ENCODE results near the gene CHKB.
A peak's percentile ranks its signal among the peaks of the same experiment; 100 is the strongest.

CHKB gene

GRCh38 chr22:50571264-50572175, 11.1 kb downstream of the CHKB start:
- peaks cover 9% of the 10 kb centered on the region for H3K36me3 ChIP-seq (ENCODE audit: control insufficient read depth, insufficient read depth, low read length)
- H3K27me3 ChIP-seq (ENCODE audit: control insufficient read depth, insufficient read depth, low read length): no peaks in the 10 kb centered on the region
- no peaks in the 10 kb centered on the region for H3K4me1 ChIP-seq (ENCODE audit: control insufficient read depth, insufficient read depth, low read length)
- no peak overlapping the region for H3K27ac ChIP-seq (ENCODE audit: low read depth, low read length)
- no peak overlapping the region for H3K9ac ChIP-seq (ENCODE audit: low read length)
- H3K4me3 ChIP-seq (ENCODE audit: low read length): no peak overlapping the region

GRCh38 chr22:50570861-50571260, 11.8 kb downstream of the CHKB start:
- H3K36me3 ChIP-seq (ENCODE audit: control insufficient read depth, insufficient read depth, low read length): peaks cover 9% of the 10 kb centered on the region
- H3K27me3 ChIP-seq (ENCODE audit: control insufficient read depth, insufficient read depth, low read length): no peaks in the 10 kb centered on the region
- H3K9ac ChIP-seq (ENCODE audit: low read length): no peak overlapping the region
- no peak overlapping the region for H3K4me3 ChIP-seq (ENCODE audit: low read length)
- H3K4me1 ChIP-seq (ENCODE audit: control insufficient read depth, insufficient read depth, low read length): no peaks in the 10 kb centered on the region
- H3K27ac ChIP-seq (ENCODE audit: low read depth, low read length): no peak overlapping the region

- Histone ChIP-seq H3K27me3 (ENCODE audit: control insufficient read depth, insufficient read depth, low read length) (no peaks in the 10 kb centered on the region), H3K36me3 (ENCODE audit: control insufficient read depth, insufficient read depth, low read length) (peaks cover 9% of the 10 kb centered on the region), H3K9ac (ENCODE audit: low read length) (no peak overlapping the region), H3K4me3 (ENCODE audit: low read length) (no peak overlapping the region), H3K27ac (ENCODE audit: low read depth, low read length) (no peak overlapping the region), H3K4me1 (ENCODE audit: control insufficient read depth, insufficient read depth, low read length) (no peaks in the 10 kb centered on the region)
Observed at GRCh38 chr22:50569896-50570535, 12.6 kb downstream of the CHKB start.

- no peak overlapping the region for H3K9ac ChIP-seq (ENCODE audit: low read length)
- H3K36me3 ChIP-seq (ENCODE audit: control insufficient read depth, insufficient read depth, low read length): peaks cover 9% of the 10 kb centered on the region
- no peaks in the 10 kb centered on the region for H3K27me3 ChIP-seq (ENCODE audit: control insufficient read depth, insufficient read depth, low read length)
- no peak overlapping the region for H3K27ac ChIP-seq (ENCODE audit: low read depth, low read length)
- H3K4me1 ChIP-seq (ENCODE audit: control insufficient read depth, insufficient read depth, low read length): no peaks in the 10 kb centered on the region
- H3K4me3 ChIP-seq (ENCODE audit: low read length): no peak overlapping the region
Observed at GRCh38 chr22:50569041-50569459, 13.6 kb downstream of the CHKB start.

- no peaks in the 10 kb centered on the region for H3K27me3 ChIP-seq (ENCODE audit: control insufficient read depth, insufficient read depth, low read length)
- H3K36me3 ChIP-seq (ENCODE audit: control insufficient read depth, insufficient read depth, low read length): peaks cover 9% of the 10 kb centered on the region
- H3K4me1 ChIP-seq (ENCODE audit: control insufficient read depth, insufficient read depth, low read length): no peaks in the 10 kb centered on the region
- no peak overlapping the region for H3K9ac ChIP-seq (ENCODE audit: low read length)
- no peak overlapping the region for H3K4me3 ChIP-seq (ENCODE audit: low read length)
- H3K27ac ChIP-seq (ENCODE audit: low read depth, low read length): no peak overlapping the region
Observed at GRCh38 chr22:50568626-50569025, 14.0 kb downstream of the CHKB start.

- Histone ChIP-seq H3K27me3 (ENCODE audit: control insufficient read depth, insufficient read depth, low read length) (no peaks in the 10 kb centered on the region), H3K36me3 (ENCODE audit: control insufficient read depth, insufficient read depth, low read length) (peaks cover 9% of the 10 kb centered on the region), H3K4me3 (ENCODE audit: low read length) (no peak overlapping the region)
Observed at GRCh38 chr22:50567721-50568252, 14.9 kb downstream of the CHKB start.

GRCh38 chr22:50564289-50564688, 18.4 kb downstream of the CHKB start:
- H3K4me1 ChIP-seq (ENCODE audit: control insufficient read depth, insufficient read depth, low read length): no peaks in the 10 kb centered on the region
- H3K4me3 ChIP-seq (ENCODE audit: low read length): no peak overlapping the region
- H3K36me3 ChIP-seq (ENCODE audit: control insufficient read depth, insufficient read depth, low read length): peaks cover 3% of the 10 kb centered on the region
- H3K27ac ChIP-seq (ENCODE audit: low read depth, low read length): no peak overlapping the region
- no peaks in the 10 kb centered on the region for H3K27me3 ChIP-seq (ENCODE audit: control insufficient read depth, insufficient read depth, low read length)
- H3K9ac ChIP-seq (ENCODE audit: low read length): no peak overlapping the region

More at GRCh38 chr22:50567721-50568252, 14.9 kb downstream of the CHKB start:
- no peak overlapping the region for H3K9ac ChIP-seq (ENCODE audit: low read length)
- no peaks in the 10 kb centered on the region for H3K4me1 ChIP-seq (ENCODE audit: control insufficient read depth, insufficient read depth, low read length)
- H3K27ac ChIP-seq (ENCODE audit: low read depth, low read length): no peak overlapping the region

GRCh38 chr22:50563413-50564160, 19.1 kb downstream of the CHKB start:
- no peaks in the 10 kb centered on the region for H3K27me3 ChIP-seq (ENCODE audit: control insufficient read depth, insufficient read depth, low read length)
- no peaks in the 10 kb centered on the region for H3K4me1 ChIP-seq (ENCODE audit: control insufficient read depth, insufficient read depth, low read length)
- peak overlapping the region; percentile 60 for H3K9ac ChIP-seq (ENCODE audit: low read length)
- no peak overlapping the region for H3K27ac ChIP-seq (ENCODE audit: low read depth, low read length)
- H3K36me3 ChIP-seq (ENCODE audit: control insufficient read depth, insufficient read depth, low read length): no peaks in the 10 kb centered on the region
- peak overlapping the region; percentile 70 for H3K4me3 ChIP-seq (ENCODE audit: low read length)

GRCh38 chr22:50562523-50563412, 19.9 kb downstream of the CHKB start, which contains the start of gene SYCE3:
Gene SYCE3 (minus strand): TSS chr22:50562919. CDS start chr22:50556405, 6,514 bp downstream.
- H3K4me3 ChIP-seq (ENCODE audit: low read length): peak within 1 kb of the TSS; percentile 70
- no peaks in the 10 kb centered on the region for H3K4me1 ChIP-seq (ENCODE audit: control insufficient read depth, insufficient read depth, low read length)
- H3K27ac ChIP-seq (ENCODE audit: low read depth, low read length): no peak within 1 kb of the TSS
- peak within 1 kb of the TSS; percentile 60 for H3K9ac ChIP-seq (ENCODE audit: low read length)
- no peaks in the 10 kb centered on the region for H3K36me3 ChIP-seq (ENCODE audit: control insufficient read depth, insufficient read depth, low read length)
- no peaks in the 10 kb centered on the region for H3K27me3 ChIP-seq (ENCODE audit: control insufficient read depth, insufficient read depth, low read length)

GRCh38 chr22:50561401-50562358, 21.0 kb downstream of the CHKB start:
- Histone ChIP-seq H3K36me3 (ENCODE audit: control insufficient read depth, insufficient read depth, low read length) (no peaks in the 10 kb centered on the region), H3K9ac (ENCODE audit: low read length) (no peak overlapping the region), H3K27ac (ENCODE audit: low read depth, low read length) (no peak overlapping the region), H3K4me1 (ENCODE audit: control insufficient read depth, insufficient read depth, low read length) (no peaks in the 10 kb centered on the region), H3K27me3 (ENCODE audit: control insufficient read depth, insufficient read depth, low read length) (no peaks in the 10 kb centered on the region), H3K4me3 (ENCODE audit: low read length) (no peak overlapping the region)

- H3K27ac ChIP-seq (ENCODE audit: low read depth, low read length): no peak overlapping the region
- no peaks in the 10 kb centered on the region for H3K4me1 ChIP-seq (ENCODE audit: control insufficient read depth, insufficient read depth, low read length)
Observed at GRCh38 chr22:50560034-50560433, 22.6 kb downstream of the CHKB start.

More at GRCh38 chr22:50560034-50560433, 22.6 kb downstream of the CHKB start:
- no peaks in the 10 kb centered on the region for H3K27me3 ChIP-seq (ENCODE audit: control insufficient read depth, insufficient read depth, low read length)
- H3K9ac ChIP-seq (ENCODE audit: low read length): no peak overlapping the region
- H3K36me3 ChIP-seq (ENCODE audit: control insufficient read depth, insufficient read depth, low read length): no peaks in the 10 kb centered on the region
- no peak overlapping the region for H3K4me3 ChIP-seq (ENCODE audit: low read length)
